HG02885 (cell line): ENCODE measurements around the gene IGSF3.
"Not testable (repeated sequence)": the region's sequence is repeated elsewhere in the genome, so short reads cannot be mapped to it uniquely, and the experiment has no call there.

Experiments
- ATAC-seq: cut with Tn5 transposase; IDR thresholded peaks from one replicate; pipeline ENCODE4 v1.9.1; 2021; ENCODE audit warnings: mild to moderate bottlenecking; ENCODE audit not compliant: unreplicated experiment, poor library complexity

IGSF3 gene

GRCh38 chr1:116637583-116637982 lies 29.9 kb downstream of the IGSF3 start:
- ATAC-seq = not testable (repeated sequence)

GRCh38 chr1:116636584-116636983 lies 30.9 kb downstream of the IGSF3 start:
- ATAC-seq = not testable (repeated sequence)

- not testable (repeated sequence) for ATAC-seq
Observed at GRCh38 chr1:116634386-116634785, 33.1 kb downstream of the IGSF3 start.

GRCh38 chr1:116631996-116632925 lies 35.3 kb downstream of the IGSF3 start:
- not testable (repeated sequence) for ATAC-seq

GRCh38 chr1:116631554-116631953 lies 36.0 kb downstream of the IGSF3 start:
- ATAC-seq = not testable (repeated sequence)

DNA sequence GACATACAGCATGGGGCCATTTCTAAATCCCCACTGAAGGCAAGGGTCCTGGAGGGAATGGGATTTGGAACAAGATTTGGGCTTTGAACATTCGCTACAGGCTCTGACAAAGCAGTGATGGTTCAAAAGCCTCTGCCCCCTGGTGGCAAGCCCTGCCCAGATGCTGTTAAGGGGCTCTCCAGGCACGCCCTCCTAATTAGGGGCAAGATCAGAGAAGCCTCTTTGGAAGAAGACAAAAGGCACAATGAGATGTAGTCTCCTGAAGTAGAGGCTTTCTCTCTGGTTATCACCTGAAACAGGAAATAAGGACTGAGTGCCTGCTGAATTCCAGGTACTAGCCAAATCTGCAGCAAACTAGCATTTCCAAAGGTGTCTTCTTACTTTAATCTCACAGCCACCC lies 37.5 kb downstream of the IGSF3 start:
- ATAC-seq = not testable (repeated sequence)

GRCh38 chr1:116629441-116629840 lies 38.1 kb downstream of the IGSF3 start:
- not testable (repeated sequence) for ATAC-seq

DNA sequence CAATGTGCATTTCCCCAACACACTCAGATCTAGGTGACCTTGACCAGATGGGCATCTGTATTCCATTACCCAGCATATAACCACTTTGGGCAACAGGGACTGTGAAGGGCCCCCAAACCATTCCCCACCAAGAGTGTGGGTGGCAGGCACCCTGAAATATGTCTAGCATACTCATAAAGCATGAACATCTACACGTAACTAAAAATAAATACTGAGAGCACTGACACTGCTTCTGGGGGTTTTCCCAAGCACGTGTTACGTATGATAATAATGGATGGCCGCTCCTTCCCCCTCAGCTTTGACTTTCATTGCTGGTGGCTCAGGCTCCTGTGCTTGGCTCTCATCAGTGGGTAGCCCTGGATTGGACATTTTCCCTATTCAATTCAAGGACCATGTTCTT lies 39.1 kb downstream of the IGSF3 start:
- no peak for ATAC-seq

DNA sequence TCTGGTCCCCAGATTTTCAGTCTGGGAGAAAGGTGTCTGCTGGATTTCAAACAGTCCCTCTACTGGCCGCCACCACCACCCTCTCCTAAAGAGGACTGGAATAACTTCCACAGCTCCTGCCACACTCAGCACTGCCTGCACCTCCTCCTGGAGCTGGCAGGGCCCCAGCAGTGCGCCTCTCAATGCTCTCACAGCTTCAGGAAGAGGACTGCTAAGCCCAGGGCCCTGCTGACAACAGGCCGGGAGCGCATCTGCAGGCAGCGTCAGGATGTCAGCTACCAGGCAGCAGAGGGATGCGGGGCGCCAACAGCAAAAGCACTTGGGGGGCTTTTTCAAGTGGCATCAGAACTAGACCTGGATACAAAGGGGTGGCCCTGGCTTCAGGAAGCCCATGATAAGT lies 40.2 kb downstream of the IGSF3 start:
- ATAC-seq = not testable (repeated sequence)

DNA sequence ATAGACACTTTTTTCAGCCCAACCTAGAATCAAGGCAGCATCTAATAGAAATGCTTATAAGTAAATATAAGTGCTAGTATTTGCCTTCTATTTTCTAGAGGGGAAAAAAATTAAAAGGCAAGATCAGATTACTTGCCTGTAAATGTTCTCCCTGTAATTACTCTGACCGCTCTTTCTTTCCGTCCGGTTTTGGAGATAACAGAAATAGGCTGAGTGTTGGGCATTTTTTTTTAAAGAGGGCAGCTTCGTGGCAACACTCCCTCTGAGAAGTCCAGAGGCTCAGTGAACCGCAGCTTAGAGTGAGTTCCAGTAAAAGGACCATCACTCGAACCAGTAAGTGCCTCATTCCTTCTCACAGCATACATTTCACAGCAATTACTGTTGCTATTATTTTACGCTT lies 40.6 kb downstream of the IGSF3 start:
- ATAC-seq = not testable (repeated sequence)

DNA sequence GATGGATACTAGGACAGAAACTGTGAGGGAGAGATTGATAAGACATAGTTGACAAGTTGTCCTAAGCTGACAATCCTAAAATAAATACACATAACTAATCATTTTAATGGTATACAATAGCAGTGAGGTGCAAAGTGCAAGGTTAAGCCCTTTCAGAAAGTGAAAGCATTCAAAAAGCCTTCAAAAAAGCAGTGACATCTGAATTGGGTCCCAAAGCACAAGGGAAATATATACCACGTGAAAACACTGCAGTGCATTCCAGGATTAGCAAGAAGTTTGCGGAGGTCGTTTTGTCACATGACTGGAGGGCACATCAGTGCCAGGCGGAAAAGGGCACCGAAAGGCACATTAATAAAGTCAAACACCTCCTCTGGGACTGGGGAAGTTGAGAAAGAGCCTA lies 42.4 kb downstream of the IGSF3 start:
- not testable (repeated sequence) for ATAC-seq

DNA sequence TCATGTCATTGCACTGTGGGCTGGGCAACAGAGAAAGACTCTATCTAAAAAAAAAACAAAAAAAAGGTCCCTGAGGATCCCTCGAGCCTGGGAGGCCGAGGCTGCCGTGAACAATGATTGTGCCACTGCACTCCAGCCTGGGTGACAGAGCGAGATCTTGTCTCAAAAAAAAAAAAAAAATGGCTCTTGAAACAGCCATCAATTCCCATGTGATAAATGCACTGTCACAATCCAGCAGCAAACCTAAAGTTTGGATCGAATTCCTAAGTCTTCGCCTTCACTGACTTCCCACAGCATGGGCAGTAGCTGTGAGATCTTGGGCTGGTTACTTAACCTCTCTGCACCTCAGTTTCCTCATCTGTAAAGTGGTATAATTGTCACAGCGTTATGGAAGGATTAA lies 43.5 kb downstream of the IGSF3 start:
- ATAC-seq = no peak

GRCh38 chr1:116622496-116622895 lies 45.0 kb downstream of the IGSF3 start:
- not testable (repeated sequence) for ATAC-seq

DNA sequence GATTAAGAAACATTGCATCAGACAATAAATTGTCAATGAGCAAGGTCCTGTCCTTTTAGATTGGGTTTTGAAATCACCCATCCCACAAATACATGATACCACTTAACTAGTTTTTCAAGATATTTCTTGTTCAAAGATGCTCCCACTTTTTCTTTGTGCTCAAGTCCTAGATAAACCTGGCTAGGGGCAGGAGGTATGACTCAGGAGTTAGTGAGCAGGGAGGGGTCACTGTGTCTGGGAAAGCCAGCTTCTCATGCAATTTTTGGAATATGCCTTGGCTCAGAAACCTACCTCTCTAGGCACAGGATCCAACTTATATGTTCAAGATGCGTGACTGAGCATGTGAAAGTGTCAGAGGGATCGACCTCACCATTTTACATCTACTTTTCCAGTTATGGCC lies 45.8 kb downstream of the IGSF3 start:
- ATAC-seq = not testable (repeated sequence)

DNA sequence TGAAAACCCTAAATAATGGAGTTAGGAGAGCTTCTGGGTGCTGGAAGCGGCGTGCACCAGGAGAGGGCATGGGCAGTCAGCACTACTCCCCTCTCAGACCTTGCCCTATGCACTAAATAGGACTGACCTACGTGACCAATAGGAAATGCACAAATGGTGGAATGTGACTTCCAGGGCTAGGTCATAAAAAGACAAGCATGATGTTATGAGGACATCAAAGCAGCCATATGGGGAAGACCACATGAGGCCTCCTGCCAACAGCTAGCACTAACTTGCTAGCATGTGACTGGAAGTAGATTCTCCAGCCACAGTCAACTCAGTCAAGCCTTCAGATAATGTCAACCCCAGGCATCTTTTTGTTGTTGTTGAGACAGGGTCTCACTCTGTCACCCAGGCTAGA lies 47.1 kb downstream of the IGSF3 start:
- not testable (repeated sequence) for ATAC-seq

GRCh38 chr1:116619106-116619505 lies 48.4 kb downstream of the IGSF3 start:
- not testable (repeated sequence) for ATAC-seq

DNA sequence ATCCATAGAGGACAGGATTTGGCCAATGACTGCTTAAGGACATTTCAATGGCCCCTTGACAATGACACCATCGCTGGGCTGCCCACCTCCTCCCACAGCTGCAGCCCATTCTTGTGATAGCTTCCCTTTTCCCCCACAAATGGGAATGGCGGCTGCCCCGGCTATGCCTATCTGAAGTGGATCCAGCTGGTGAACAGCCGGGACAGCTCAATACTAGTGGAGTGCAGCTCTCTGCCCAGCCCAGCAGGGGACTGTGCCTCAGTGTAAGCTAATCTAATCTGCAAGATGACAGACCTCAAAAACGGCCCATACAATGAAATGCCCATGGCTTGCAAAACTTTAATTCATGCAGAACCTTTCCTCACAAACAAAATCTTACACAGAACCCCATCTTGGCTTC lies 49.7 kb downstream of the IGSF3 start:
- ATAC-seq = not testable (repeated sequence)

DNA sequence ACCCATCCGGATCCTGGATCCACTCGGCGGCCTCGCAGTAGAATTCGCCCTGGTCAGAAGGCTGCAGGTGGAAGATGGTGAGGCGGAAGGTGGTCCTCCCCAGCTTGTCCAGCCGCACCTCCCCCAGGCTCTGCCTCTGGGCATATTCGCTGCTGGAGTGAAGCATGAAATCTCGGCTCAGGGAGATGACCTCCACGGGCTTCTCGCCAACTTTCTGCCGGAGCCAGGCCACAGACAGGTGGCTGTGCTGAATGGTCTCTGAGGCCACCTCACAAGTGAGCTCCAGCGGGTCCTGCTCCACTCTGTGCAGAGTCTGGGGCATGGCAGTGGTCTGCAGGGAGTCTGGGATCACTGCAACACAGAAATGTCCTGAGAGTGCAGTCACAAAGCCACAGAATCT lies 53.7 kb downstream of the IGSF3 start:
- ATAC-seq = not testable (repeated sequence)

- ATAC-seq = not testable (repeated sequence)
Observed at GRCh38 chr1:116609801-116610371, 57.6 kb downstream of the IGSF3 start.

- ATAC-seq = not testable (repeated sequence)
Observed at GRCh38 chr1:116608841-116609240, 58.7 kb downstream of the IGSF3 start.

DNA sequence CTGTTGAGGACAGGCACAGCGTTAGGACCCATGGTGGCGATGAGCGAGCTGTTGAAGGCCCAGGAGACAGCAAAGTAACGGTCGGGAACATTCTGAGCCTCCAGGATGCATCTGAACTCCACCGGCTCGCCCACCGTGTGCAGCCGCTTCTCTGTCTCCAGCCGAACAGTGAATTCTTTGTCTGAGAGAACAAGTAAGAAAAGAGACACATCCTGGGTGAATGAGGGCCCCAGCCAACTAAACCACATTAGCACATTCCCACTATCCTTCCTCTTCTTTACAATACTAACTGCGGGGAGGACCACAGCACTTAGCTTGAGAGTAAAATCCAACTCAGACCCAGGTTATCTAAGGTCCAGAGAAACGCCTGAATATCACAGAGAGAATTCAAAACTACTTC lies 59.4 kb downstream of the IGSF3 start:
- ATAC-seq = not testable (repeated sequence)
